GM21737 (cell line): Measurements from ENCODE around the gene YRDC.

Experiments
- ATAC-seq: cut with Tn5 transposase; IDR thresholded peaks from one replicate; pipeline ENCODE4 v1.9.1; 2021; ENCODE audit warnings: mild to moderate bottlenecking, moderate library complexity; ENCODE audit not compliant: unreplicated experiment

YRDC gene

GRCh38 chr1:37807555-37808368 is at the start of gene YRDC, which contains the start of gene C1orf122:
YRDC (minus strand) TSS chr1:37808208; CDS start chr1:37808180, 28 bp downstream.
C1orf122 (plus strand) TSS chr1:37807790; CDS start chr1:37808405, 615 bp downstream.
- ATAC-seq, result peak; percentile 79

- no peak for ATAC-seq
Observed at GRCh38 chr1:37854406-37854805, 46.4 kb upstream of the YRDC start.

GRCh38 chr1:37853157-37853556 is 45.1 kb upstream of the YRDC start:
- ATAC-seq, result no peak

- ATAC-seq, result no peak
Observed at GRCh38 chr1:37851782-37852210, 43.8 kb upstream of the YRDC start.

- no peak for ATAC-seq
Observed at GRCh38 chr1:37851262-37851661, 43.3 kb upstream of the YRDC start.

- ATAC-seq, result no peak
Observed at GRCh38 chr1:37850352-37850955, 42.4 kb upstream of the YRDC start.

GRCh38 chr1:37849480-37849879 is 41.5 kb upstream of the YRDC start:
- ATAC-seq, result no peak

- no peak for ATAC-seq
Observed at GRCh38 chr1:37846647-37847339, 38.8 kb upstream of the YRDC start.

GRCh38 chr1:37845786-37846185 is 37.8 kb upstream of the YRDC start:
- no peak for ATAC-seq

- ATAC-seq, result no peak
Observed at GRCh38 chr1:37845049-37845646, 37.1 kb upstream of the YRDC start.

- no peak for ATAC-seq
Observed at GRCh38 chr1:37844536-37844935, 36.5 kb upstream of the YRDC start.

GRCh38 chr1:37841652-37842051 is 33.6 kb upstream of the YRDC start:
- no peak for ATAC-seq

GRCh38 chr1:37840711-37841110 is 32.7 kb upstream of the YRDC start:
- no peak for ATAC-seq

GRCh38 chr1:37839676-37840075 is 31.7 kb upstream of the YRDC start:
- no peak for ATAC-seq

- ATAC-seq, result no peak
Observed at GRCh38 chr1:37836788-37837187, 28.8 kb upstream of the YRDC start.

GRCh38 chr1:37831809-37832208 is 23.8 kb upstream of the YRDC start:
- no peak for ATAC-seq

GRCh38 chr1:37831109-37831508 is 23.1 kb upstream of the YRDC start:
- no peak for ATAC-seq

- no peak for ATAC-seq
Observed at GRCh38 chr1:37828410-37829074, 20.5 kb upstream of the YRDC start.

- no peak for ATAC-seq
Observed at GRCh38 chr1:37825506-37825905, 17.5 kb upstream of the YRDC start.

GRCh38 chr1:37824001-37824400 is 16.0 kb upstream of the YRDC start:
- ATAC-seq, result no peak
